KMS-11 (cell line): Measurements from ENCODE around the gene PIWIL1.

Experiments used
- H2AFZ ChIP-seq: fragments of 200-600 bp; sonication (generic); 2 replicates; pipeline ENCODE4 v1.6.1; 2016; ENCODE audit warnings: antibody characterized with exemption, mixed run types, low read depth
- H3K27ac ChIP-seq: fragments of 200-600 bp; sonication (generic); 2 replicates; pipeline ENCODE4 v1.6.1; 2016; ENCODE audit warnings: mild to moderate bottlenecking, mixed run types
- H3K27me3 ChIP-seq: fragments of 200-600 bp; sonication (generic); 2 replicates; pipeline ENCODE4 v1.6.1; 2017; ENCODE audit warnings: mild to moderate bottlenecking, low read depth, mixed run types, moderate library complexity; ENCODE audit not compliant: insufficient read depth
- H3K36me3 ChIP-seq: fragments of 200-600 bp; sonication (generic); 2 replicates; pipeline ENCODE4 v1.6.1; 2017; ENCODE audit warnings: mild to moderate bottlenecking, mixed run types; ENCODE audit not compliant: insufficient read depth
- H3K4me1 ChIP-seq: fragments of 200-600 bp; sonication (generic); 2 replicates; pipeline ENCODE4 v1.6.1; 2016; ENCODE audit warnings: mild to moderate bottlenecking, low read depth, mixed run types; ENCODE audit not compliant: poor library complexity, severe bottlenecking
- H3K4me2 ChIP-seq: fragments of 200-600 bp; sonication (generic); 2 replicates; pipeline ENCODE4 v1.7.0; 2016; ENCODE audit warnings: mild to moderate bottlenecking, mixed run types
- H3K4me3 ChIP-seq: fragments of 200-600 bp; sonication (generic); IDR thresholded peaks from 2 replicates; pipeline ENCODE4 v1.6.1; 2017; ENCODE audit warnings: low read depth, low read length, mixed read lengths; ENCODE audit not compliant: insufficient read depth
- H3K79me2 ChIP-seq: fragments of 200-600 bp; sonication (generic); 2 replicates; pipeline ENCODE4 v1.6.1; 2016; ENCODE audit warnings: low read depth, mixed run types; ENCODE audit not compliant: insufficient read depth
- H3K9ac ChIP-seq: fragments of 200-600 bp; sonication (generic); 2 replicates; pipeline ENCODE4 v1.6.1; 2016; ENCODE audit warnings: mild to moderate bottlenecking, mixed run types
- H4K20me1 ChIP-seq: fragments of 200-600 bp; sonication (generic); 2 replicates; pipeline ENCODE4 v1.6.1; 2016; ENCODE audit warnings: mild to moderate bottlenecking, mixed run types; ENCODE audit not compliant: insufficient read depth
- TF ChIP-seq, protein P1 (sequence below): fragments of 200-600 bp; sonication (generic); conservative IDR thresholded peaks from 2 replicates; pipeline ENCODE4 v1.6.1; 2017; ENCODE audit warnings: low read depth, mild to moderate bottlenecking, antibody characterized with exemption, low read length, moderate library complexity, mixed read lengths

The PIWIL1 gene

GRCh38 chr12:130413909-130414308 lies 76.2 kb downstream of the PIWIL1 start:
- H3K79me2 ChIP-seq = no peaks in the 10 kb centered on the region
- H3K4me1 ChIP-seq = no peaks in the 10 kb centered on the region
- TF ChIP-seq, protein P1, sequence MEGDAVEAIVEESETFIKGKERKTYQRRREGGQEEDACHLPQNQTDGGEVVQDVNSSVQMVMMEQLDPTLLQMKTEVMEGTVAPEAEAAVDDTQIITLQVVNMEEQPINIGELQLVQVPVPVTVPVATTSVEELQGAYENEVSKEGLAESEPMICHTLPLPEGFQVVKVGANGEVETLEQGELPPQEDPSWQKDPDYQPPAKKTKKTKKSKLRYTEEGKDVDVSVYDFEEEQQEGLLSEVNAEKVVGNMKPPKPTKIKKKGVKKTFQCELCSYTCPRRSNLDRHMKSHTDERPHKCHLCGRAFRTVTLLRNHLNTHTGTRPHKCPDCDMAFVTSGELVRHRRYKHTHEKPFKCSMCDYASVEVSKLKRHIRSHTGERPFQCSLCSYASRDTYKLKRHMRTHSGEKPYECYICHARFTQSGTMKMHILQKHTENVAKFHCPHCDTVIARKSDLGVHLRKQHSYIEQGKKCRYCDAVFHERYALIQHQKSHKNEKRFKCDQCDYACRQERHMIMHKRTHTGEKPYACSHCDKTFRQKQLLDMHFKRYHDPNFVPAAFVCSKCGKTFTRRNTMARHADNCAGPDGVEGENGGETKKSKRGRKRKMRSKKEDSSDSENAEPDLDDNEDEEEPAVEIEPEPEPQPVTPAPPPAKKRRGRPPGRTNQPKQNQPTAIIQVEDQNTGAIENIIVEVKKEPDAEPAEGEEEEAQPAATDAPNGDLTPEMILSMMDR = no peak
- no peaks in the 10 kb centered on the region for H4K20me1 ChIP-seq
- no peaks in the 10 kb centered on the region for H3K27me3 ChIP-seq
- no peak overlapping the region for H3K4me2 ChIP-seq
- no peak overlapping the region for H3K27ac ChIP-seq
- H3K36me3 ChIP-seq = no peaks in the 10 kb centered on the region
- no peak overlapping the region for H2AFZ ChIP-seq
- no peak overlapping the region for H3K4me3 ChIP-seq
- H3K9ac ChIP-seq = no peak overlapping the region

GRCh38 chr12:130414381-130414780 lies 76.7 kb downstream of the PIWIL1 start:
- no peak overlapping the region for H3K4me3 ChIP-seq
- H2AFZ ChIP-seq = no peak overlapping the region
- H3K36me3 ChIP-seq = no peaks in the 10 kb centered on the region
- no peaks in the 10 kb centered on the region for H4K20me1 ChIP-seq
- no peaks in the 10 kb centered on the region for H3K27me3 ChIP-seq
- H3K4me2 ChIP-seq = no peak overlapping the region
- H3K27ac ChIP-seq = no peak overlapping the region
- no peaks in the 10 kb centered on the region for H3K4me1 ChIP-seq
- H3K9ac ChIP-seq = no peak overlapping the region
- TF ChIP-seq, protein P1 = no peak
- H3K79me2 ChIP-seq = no peaks in the 10 kb centered on the region

DNA sequence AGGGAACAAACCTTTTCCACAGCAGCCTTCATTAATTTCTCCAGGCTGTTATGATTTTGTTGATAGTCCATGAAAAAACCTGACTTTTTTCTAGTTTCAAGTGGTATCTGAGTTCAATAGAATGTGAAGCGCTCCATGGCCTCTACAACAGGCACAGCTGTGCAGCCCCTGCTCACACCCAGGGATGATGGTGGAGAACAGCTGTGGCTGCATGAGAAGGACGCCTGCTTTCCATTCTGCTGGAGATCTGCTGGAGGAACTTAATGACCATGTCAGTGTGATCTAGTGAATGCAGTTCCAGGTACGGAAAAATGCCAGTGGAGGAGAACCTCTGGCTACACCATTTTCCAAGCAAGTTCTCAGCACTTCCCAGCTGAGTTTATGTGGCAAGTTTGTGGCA lies 80.6 kb downstream of the PIWIL1 start:
- H3K79me2 ChIP-seq = no peaks in the 10 kb centered on the region
- H4K20me1 ChIP-seq = no peaks in the 10 kb centered on the region
- H3K4me2 ChIP-seq = no peak overlapping the region
- no peak overlapping the region for H3K27ac ChIP-seq
- no peaks in the 10 kb centered on the region for H3K36me3 ChIP-seq
- no peak overlapping the region for H3K9ac ChIP-seq
- H3K27me3 ChIP-seq = no peaks in the 10 kb centered on the region
- H2AFZ ChIP-seq = no peak overlapping the region
- H3K4me3 ChIP-seq = no peak overlapping the region
- TF ChIP-seq, protein P1 = no peak
- H3K4me1 ChIP-seq = no peaks in the 10 kb centered on the region

GRCh38 chr12:130419116-130419515 lies 81.4 kb downstream of the PIWIL1 start:
- no peaks in the 10 kb centered on the region for H4K20me1 ChIP-seq
- no peaks in the 10 kb centered on the region for H3K79me2 ChIP-seq
- TF ChIP-seq, protein P1 = no peak
- H3K4me1 ChIP-seq = no peaks in the 10 kb centered on the region
- H3K27ac ChIP-seq = no peak overlapping the region
- no peaks in the 10 kb centered on the region for H3K36me3 ChIP-seq
- no peaks in the 10 kb centered on the region for H3K27me3 ChIP-seq
- H2AFZ ChIP-seq = no peak overlapping the region
- no peak overlapping the region for H3K9ac ChIP-seq
- no peak overlapping the region for H3K4me3 ChIP-seq
- no peak overlapping the region for H3K4me2 ChIP-seq
